Sigmoid colon (tissue), 7 donors: ENCODE results near the gene CYP2W1. TPM values are rescaled to one million over a fixed set of nuclear protein-coding genes. Genes with fewer than 3 reads are reported as not detected.

Experiments
- DNase-seq: peaks from one replicate; pipeline ENCODE4 v3.0.0-alpha.2; 2019
- H3K27ac ChIP-seq, 4 donors: fragments of 200-600 bp; sonication (generic); one replicate each; pipeline ENCODE4 v1.5.1; 2016 to 2019; ENCODE audit warnings: mild to moderate bottlenecking in 1 of 4
- H3K27me3 ChIP-seq, 3 donors: fragments of 200-600 bp; sonication (generic); one replicate each; pipeline ENCODE4 v1.5.1; 2019; ENCODE audit warnings: mild to moderate bottlenecking in 1 of 3
- H3K36me3 ChIP-seq, 4 donors: fragments of 200-600 bp; sonication (generic); one replicate each; pipeline ENCODE4 v1.5.1; 2016 to 2019
- H3K4me1 ChIP-seq, 4 donors: fragments of 200-600 bp; sonication (generic); one replicate each; pipeline ENCODE4 v1.5.1; 2017 to 2019
- H3K4me3 ChIP-seq, 4 donors: fragments of 200-600 bp; sonication (generic); one replicate each; pipeline ENCODE4 v1.5.1; 2017 to 2019; ENCODE audit warnings: mild to moderate bottlenecking in 2 of 4, moderate library complexity in 1 of 4
- H3K9me3 ChIP-seq, 4 donors: fragments of 200-600 bp in 3 of 4; sonication (generic) in 3 of 4; one replicate each; pipeline versions ENCODE4 v1.5.1 to v1.6.1; 2013 to 2019
- CTCF ChIP-seq, 4 experiments: fragments of 450-650 bp in 3 of 4; fragments of 200-600 bp in 1 of 4; IDR thresholded peaks; one replicate each; pipeline ENCODE4 v1.5.1; 2016 to 2019; ENCODE audit warnings: antibody characterized with exemption in 4 of 4, mild to moderate bottlenecking in 3 of 4, moderate library complexity in 2 of 4
- EP300 ChIP-seq, 4 donors: sonication (generic); formaldehyde crosslinking; IDR thresholded peaks; one replicate each; pipeline ENCODE4 v1.6.1; 2017; ENCODE audit warnings: antibody characterized with exemption in 4 of 4
- POLR2A ChIP-seq, 2 donors: fragments of 450-650 bp; IDR thresholded peaks; one replicate each; pipeline ENCODE4 v1.6.1; 2016; ENCODE audit warnings: antibody characterized with exemption in 2 of 2, mild to moderate bottlenecking in 2 of 2, moderate library complexity in 2 of 2
- POLR2AphosphoS5 ChIP-seq, 4 donors: sonication (generic); formaldehyde crosslinking; IDR thresholded peaks; one replicate each; pipeline ENCODE4 v1.6.1; 2017; ENCODE audit warnings: antibody characterized with exemption in 4 of 4
- WGBS, 2 donors: extraction: QIAGEN DNeasy Blood & Tissue Kit; methylation state at CpG; one replicate each; pipeline ENCODE4 v1.1.7; 2013; 5-methylcytosine and 5-hydroxymethylcytosine counted together
- intact Hi-C: fragments of 100-400 bp; cut with DNase I; formaldehyde crosslinking; loops from one replicate; pipeline ENCODE4 v1.15.1; 2023
- polyA plus RNA-seq, 3 donors: library from polyadenylated mRNA; stranded (reverse); fragments of 200-250 nt; gene quantifications; one replicate each; pipeline ENCODE4 v1.2.3, GENCODE V29; 2013
- total RNA-seq, 4 donors: library from RNA; depleted of rRNA; stranded (reverse); fragments of >200 nt; gene quantifications; one replicate each; pipeline ENCODE4 v1.1.0, GENCODE V29; 2016
- donor health status: healthy with polysubstance abuse.
- donor health status: Bipolar disorder and iron deficiency.
- donor health status: healthy.

CYP2W1 gene
- total and polyA plus RNA-seq, 7 donors, result 0.83 to 3.8 TPM; not detected in 5

GRCh38 chr7:1005303-1005702 lies 22.3 kb downstream of the CYP2W1 start:
- no peaks in the 10 kb centered on the region for H3K27me3 ChIP-seq
- H3K36me3 ChIP-seq, result peaks cover 0 to 34% (median 17%) of the 10 kb centered on the region in 4 donors
- TF ChIP-seq CTCF (IDR thresholded peaks at IDR 0.05) (no peak), POLR2A (IDR thresholded peaks at IDR 0.05) (no peak), EP300 (IDR thresholded peaks at IDR 0.05) (no peak), POLR2AphosphoS5 (IDR thresholded peaks at IDR 0.05) (no peak)
- no peaks in the 10 kb centered on the region for H3K4me1 ChIP-seq
- no peak overlapping the region for H3K4me3 ChIP-seq
- no peak for DNase-seq
- WGBS, 2 donors, result 93 to 94% methylated on average over 21 of the region's 21 CpGs
- H3K9me3 ChIP-seq, result no peaks in the 10 kb centered on the region
- no peak overlapping the region for H3K27ac ChIP-seq
- intact Hi-C loops, result no loop called here

GRCh38 chr7:1007901-1008300 lies 24.9 kb downstream of the CYP2W1 start:
- no peaks in the 10 kb centered on the region for H3K9me3 ChIP-seq
- no peak overlapping the region for H3K4me3 ChIP-seq
- H3K27me3 ChIP-seq, result no peaks in the 10 kb centered on the region
- H3K27ac ChIP-seq, result no peak overlapping the region
- TF ChIP-seq POLR2AphosphoS5 (IDR thresholded peaks at IDR 0.05) (no peak), EP300 (IDR thresholded peaks at IDR 0.05) (no peak), POLR2A (IDR thresholded peaks at IDR 0.05) (no peak), CTCF (IDR thresholded peaks at IDR 0.05) (no peak)
- WGBS, 2 donors, result 28 to 72% methylated on average over 15 of the region's 15 CpGs
- peaks cover 0 to 9% (median 4%) of the 10 kb centered on the region in 4 donors for H3K4me1 ChIP-seq
- DNase-seq, result no peak
- intact Hi-C loops, result no loop called here
- H3K36me3 ChIP-seq, result peaks cover 0 to 28% (median 17%) of the 10 kb centered on the region in 4 donors

- H3K27ac ChIP-seq, result no peak overlapping the region
- H3K4me1 ChIP-seq, result peaks cover 0 to 18% (median 6%) of the 10 kb centered on the region in 4 donors
- peaks cover 0 to 28% (median 17%) of the 10 kb centered on the region in 4 donors for H3K36me3 ChIP-seq
- intact Hi-C loops, result no loop called here
- no peaks in the 10 kb centered on the region for H3K9me3 ChIP-seq
- 93 to 95% methylated on average over 37 of the region's 37 CpGs for WGBS, 2 donors
- TF ChIP-seq EP300 (IDR thresholded peaks at IDR 0.05) (no peak), POLR2AphosphoS5 (IDR thresholded peaks at IDR 0.05) (no peak), POLR2A (IDR thresholded peaks at IDR 0.05) (no peak), CTCF (IDR thresholded peaks at IDR 0.05) (no peak)
- H3K27me3 ChIP-seq, result no peaks in the 10 kb centered on the region
- DNase-seq, result no peak
- no peak overlapping the region for H3K4me3 ChIP-seq
These were observed 25.9 kb downstream of the CYP2W1 start for GRCh38 chr7:1008733-1009363.

GRCh38 chr7:1009747-1010146 lies 26.8 kb downstream of the CYP2W1 start:
- no peaks in the 10 kb centered on the region for H3K27me3 ChIP-seq
- H3K4me3 ChIP-seq, result no peak overlapping the region
- TF ChIP-seq EP300 (IDR thresholded peaks at IDR 0.05), result no peak
- TF ChIP-seq POLR2A (IDR thresholded peaks at IDR 0.05), result no peak
- no peak for TF ChIP-seq CTCF (IDR thresholded peaks at IDR 0.05)
- no peak for TF ChIP-seq POLR2AphosphoS5 (IDR thresholded peaks at IDR 0.05)
- H3K36me3 ChIP-seq, result peaks cover 0 to 26% (median 17%) of the 10 kb centered on the region in 4 donors
- 96 to 97% methylated on average over 22 of the region's 22 CpGs for WGBS, 2 donors
- no peaks in the 10 kb centered on the region for H3K9me3 ChIP-seq
- no peak for DNase-seq
- H3K27ac ChIP-seq, result no peak overlapping the region
- intact Hi-C loops, result no loop called here
- peaks cover 0 to 20% (median 6%) of the 10 kb centered on the region in 4 donors for H3K4me1 ChIP-seq

GRCh38 chr7:1010226-1010625 lies 27.2 kb downstream of the CYP2W1 start:
- peaks cover 0 to 20% (median 6%) of the 10 kb centered on the region in 4 donors for H3K4me1 ChIP-seq
- no peaks in the 10 kb centered on the region for H3K9me3 ChIP-seq
- DNase-seq, result no peak
- H3K27me3 ChIP-seq, result no peaks in the 10 kb centered on the region
- H3K4me3 ChIP-seq, result no peak overlapping the region
- TF ChIP-seq EP300 (IDR thresholded peaks at IDR 0.05), result no peak
- TF ChIP-seq CTCF (IDR thresholded peaks at IDR 0.05), result no peak
- no peak for TF ChIP-seq POLR2AphosphoS5 (IDR thresholded peaks at IDR 0.05)
- 91 to 93% methylated on average over 13 of the region's 13 CpGs for WGBS, 2 donors
- intact Hi-C loops, result no loop called here
- H3K27ac ChIP-seq, result no peak overlapping the region
- peaks cover 0 to 25% (median 17%) of the 10 kb centered on the region in 4 donors for H3K36me3 ChIP-seq
